Thyroid gland (tissue), 4 donors: ENCODE results near the gene DOCK8. TPM values are rescaled to one million over a fixed set of nuclear protein-coding genes. Genes with fewer than 3 reads are reported as not detected.
"Not testable (repeated sequence)": the region's sequence is repeated elsewhere in the genome, so short reads cannot be mapped to it uniquely, and the experiment has no call there.

Source experiments
- DNase-seq, 2 donors: peaks; one replicate each; pipeline ENCODE4 v3.0.0-alpha.2; 2019
- H3K27ac ChIP-seq, 3 donors: fragments of 200-600 bp; sonication (generic); 1 replicate in 2 of 3; 2 replicates in 1 of 3; pipeline ENCODE4 v1.5.1; 2016 to 2019; ENCODE audit warnings: mild to moderate bottlenecking in 1 of 3, moderate library complexity in 1 of 3
- H3K27me3 ChIP-seq: fragments of 200-600 bp; sonication (generic); one replicate; pipeline ENCODE4 v1.5.1; 2019
- H3K36me3 ChIP-seq, 2 donors: fragments of 200-600 bp; sonication (generic); one replicate each; pipeline ENCODE4 v1.5.1; 2016 to 2019
- H3K4me1 ChIP-seq, 2 donors: fragments of 200-600 bp; sonication (generic); one replicate each; pipeline ENCODE4 v1.5.1; 2017 to 2019
- H3K4me3 ChIP-seq, 3 donors: fragments of 200-600 bp; sonication (generic); replicated peaks in 1 of 3; 1 replicate in 2 of 3; 2 replicates in 1 of 3; pipeline ENCODE4 v1.5.1; 2016; ENCODE audit warnings: mild to moderate bottlenecking in 1 of 3
- H3K9me3 ChIP-seq: fragments of 200-600 bp; sonication (generic); one replicate; pipeline ENCODE4 v1.5.1; 2017
- CTCF ChIP-seq, 6 experiments: fragments of 200-600 bp in 3 of 6; fragments of 450-650 bp in 3 of 6; sonication (generic) in 3 of 6; IDR thresholded peaks; one replicate each; pipeline ENCODE4 v1.5.1; 2016 to 2019; ENCODE audit warnings: antibody characterized with exemption in 6 of 6, mild to moderate bottlenecking in 2 of 6, inconsistent platforms in 1 of 6, moderate library complexity in 1 of 6
- POLR2A ChIP-seq, 2 donors: fragments of 450-650 bp; IDR thresholded peaks; one replicate each; pipeline ENCODE4 v1.6.1; 2017; ENCODE audit warnings: antibody characterized with exemption in 2 of 2, mild to moderate bottlenecking in 2 of 2, moderate library complexity in 1 of 2
- WGBS, 2 donors: methylation state at CpG; one replicate each; pipeline ENCODE4 v1.1.5; 2017; 5-methylcytosine and 5-hydroxymethylcytosine counted together
- intact Hi-C: fragments of 100-400 bp; cut with DNase I; formaldehyde crosslinking; loops from one replicate; pipeline ENCODE4 v1.15.1; 2023
- total RNA-seq, 4 donors: library from RNA; depleted of rRNA; stranded (reverse); fragments of >200 nt; gene quantifications; one replicate each; pipeline ENCODE4 v1.2.3, GENCODE V29; 2016

Gene DOCK8
- total RNA-seq, 4 donors from 2014 or later: 10.1 to 19.5 (median 16.0) TPM

DNA sequence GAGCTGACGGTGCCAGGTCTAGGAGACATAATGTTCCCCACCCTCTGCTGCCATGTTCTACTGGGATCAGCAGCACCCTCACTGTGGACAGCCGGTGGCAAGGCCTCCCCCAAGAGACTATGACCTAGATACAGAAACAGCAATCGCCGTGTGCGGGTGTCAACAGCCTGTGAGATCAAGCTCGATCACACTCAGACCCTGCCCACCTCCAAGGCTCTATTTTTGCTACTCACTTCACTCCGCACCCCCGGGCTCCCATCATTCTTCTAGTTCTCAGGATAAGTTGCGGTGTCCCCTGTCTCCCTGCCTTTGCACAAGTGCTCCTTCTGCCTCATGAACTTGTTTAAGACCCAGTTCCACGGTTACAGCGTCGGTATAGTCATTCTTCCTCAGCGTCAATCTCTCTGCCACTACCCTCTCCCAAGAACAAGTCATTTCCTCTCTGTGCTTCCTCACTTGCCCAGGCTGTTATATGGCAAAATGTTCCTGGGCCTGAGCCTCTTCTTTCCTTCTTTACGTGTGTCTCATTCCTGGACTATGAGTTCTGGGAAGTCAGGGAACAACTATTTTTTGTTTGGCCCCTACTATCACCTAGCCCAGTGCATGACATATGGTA, 5.4 kb upstream of the DOCK8 start:
- peaks cover 0 to 5% of the 10 kb centered on the region in 2 donors for H3K4me1 ChIP-seq
- H3K4me3 ChIP-seq: no peak overlapping the region
- no peak for DNase-seq
- 86 to 87% methylated on average over 14 of the region's 14 CpGs for WGBS, 2 donors
- no peak for TF ChIP-seq POLR2A (IDR thresholded peaks at IDR 0.05)
- no peak for TF ChIP-seq CTCF (IDR thresholded peaks at IDR 0.05)
- H3K27me3 ChIP-seq: no peaks in the 10 kb centered on the region
- intact Hi-C loops: no loop called here
- H3K27ac ChIP-seq: no peak overlapping the region
- no peaks in the 10 kb centered on the region for H3K36me3 ChIP-seq
- no peaks in the 10 kb centered on the region for H3K9me3 ChIP-seq

DNA sequence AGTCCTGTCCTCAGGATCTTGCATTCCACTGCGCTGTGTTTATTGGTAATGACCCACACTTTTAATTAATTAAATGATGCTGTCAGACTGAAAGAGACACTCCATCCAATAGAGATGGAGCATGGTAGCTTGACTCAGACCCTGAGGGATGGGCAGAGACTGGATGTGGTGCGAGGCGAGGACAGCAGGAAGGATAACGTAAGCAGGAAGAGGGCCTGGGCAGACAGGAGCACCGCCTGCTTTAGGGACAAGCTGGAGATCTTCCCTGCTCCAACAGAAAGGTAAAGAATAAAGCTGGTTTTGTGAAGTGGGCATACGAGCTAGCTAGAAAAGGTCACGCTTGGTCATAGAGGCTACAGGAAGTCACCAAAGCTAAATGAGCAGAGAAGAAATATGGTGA, 3.6 kb upstream of the DOCK8 start:
- 88 to 89% methylated on average over 7 of the region's 7 CpGs for WGBS, 2 donors
- no peak for DNase-seq
- Histone ChIP-seq H3K36me3 (no peaks in the 10 kb centered on the region), H3K27ac (peak overlapping the region in 2 of 3 donors; percentile 3 to 24), H3K4me3 (no peak overlapping the region), H3K4me1 (peaks cover 7 to 10% of the 10 kb centered on the region in 2 donors), H3K27me3 (no peaks in the 10 kb centered on the region), H3K9me3 (no peaks in the 10 kb centered on the region)
- TF ChIP-seq CTCF (IDR thresholded peaks at IDR 0.05) (no peak), POLR2A (IDR thresholded peaks at IDR 0.05) (no peak)
- intact Hi-C loops: no loop called here

GRCh38 chr9:211557-211956, 3.1 kb upstream of the DOCK8 start:
- WGBS, 2 donors: 54 to 76% methylated on average over 4 to 5 of the region's 5 CpGs
- intact Hi-C loops: no loop called here

DNA sequence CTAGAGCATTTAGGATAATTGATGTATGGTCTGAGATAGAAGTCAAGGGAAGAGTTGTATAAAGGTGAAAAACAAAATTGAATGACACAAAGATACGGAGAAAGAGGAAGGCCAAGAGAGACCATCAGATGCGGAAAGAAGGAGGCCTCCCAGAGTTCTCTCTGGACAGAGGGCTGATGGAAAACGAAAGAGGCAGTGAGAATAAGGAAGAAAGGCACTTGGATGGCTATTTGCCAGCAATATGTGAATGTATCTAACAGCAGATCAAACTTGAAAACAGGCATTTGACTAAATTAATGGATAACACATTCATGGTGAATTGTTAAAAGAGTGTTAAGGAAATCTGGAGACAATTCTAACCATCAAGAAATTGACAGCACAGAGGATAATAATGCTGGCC, 2.4 kb upstream of the DOCK8 start:
- TF ChIP-seq POLR2A (IDR thresholded peaks at IDR 0.05) (no peak), CTCF (IDR thresholded peaks at IDR 0.05) (no peak)
- no peaks in the 10 kb centered on the region for H3K36me3 ChIP-seq
- H3K27me3 ChIP-seq: no peaks in the 10 kb centered on the region
- no peak for DNase-seq
- peak overlapping the region in 2 of 3 donors; percentile 24 to 41 for H3K27ac ChIP-seq
- intact Hi-C loops: no loop called here
- H3K9me3 ChIP-seq: no peaks in the 10 kb centered on the region
- 82 to 88% methylated on average over 3 of the region's 3 CpGs for WGBS, 2 donors
- no peak overlapping the region for H3K4me3 ChIP-seq
- H3K4me1 ChIP-seq: peaks cover 9 to 13% of the 10 kb centered on the region in 2 donors

More at GRCh38 chr9:211557-211956, 3.1 kb upstream of the DOCK8 start:
- Histone ChIP-seq H3K27ac (peak overlapping the region in 2 of 3 donors; percentile 24 to 41), H3K4me3 (no peak overlapping the region), H3K27me3 (no peaks in the 10 kb centered on the region), H3K4me1 (peaks cover 9 to 13% of the 10 kb centered on the region in 2 donors), H3K36me3 (no peaks in the 10 kb centered on the region), H3K9me3 (no peaks in the 10 kb centered on the region)
- TF ChIP-seq POLR2A (IDR thresholded peaks at IDR 0.05): no peak
- no peak for TF ChIP-seq CTCF (IDR thresholded peaks at IDR 0.05)
- no peak for DNase-seq

- Histone ChIP-seq H3K27ac (peak overlapping the region in 2 of 3 donors; percentile 77 to 95), H3K4me1 (peaks cover 9 to 13% of the 10 kb centered on the region in 2 donors)
- 89 to 90% methylated on average over 24 of the region's 24 CpGs for whole genome bisulfite sequencing, 2 donors
- H3K4me3 ChIP-seq, intact Hi-C loops, H3K9me3 ChIP-seq, H3K36me3 ChIP-seq, H3K27me3 ChIP-seq, DNase-seq: not testable (repeated sequence)
These were observed 764 bp upstream of the DOCK8 start for GRCh38 chr9:213901-214300.
